Pancreas (tissue), 10 donors: Measurements from ENCODE around the gene TAF1B. TPM values are rescaled to one million over a fixed set of nuclear protein-coding genes. Genes with fewer than 3 reads are reported as not detected.

Source experiments
- ATAC-seq, 4 donors: fragments of 200-7000 bp; cut with Tn5 transposase; one replicate each; pipeline versions ENCODE4 v1.8.0 to v1.9.1; 2020; ENCODE audit warnings: mild to moderate bottlenecking in 4 of 4, moderate library complexity in 4 of 4
- DNase-seq, 6 donors: peaks; one replicate each; pipeline ENCODE4 v3.0.0-alpha.2; 2020
- FAIRE-seq: peaks from 2 replicates; lab custom pipeline; 2012; peaks lifted over from hg19 to GRCh38; lab: Jason Lieb, UNC
- H3K27ac ChIP-seq, 4 donors: fragments of 200-600 bp; sonication (generic); 1 replicate in 3 of 4; 2 replicates in 1 of 4; pipeline versions ENCODE4 v1.5.0 to v1.8.0; 2020
- H3K27me3 ChIP-seq, 4 donors: fragments of 200-600 bp; one replicate each; pipeline ENCODE4 v1.8.0; 2021
- H3K36me3 ChIP-seq, 3 donors: fragments of 200-600 bp; sonication (generic) in 1 of 3; one replicate each; pipeline versions ENCODE4 v1.5.0 to v1.8.0; 2020 to 2021
- H3K4me1 ChIP-seq, 3 donors: fragments of 200-600 bp; one replicate each; pipeline ENCODE4 v1.8.0; 2021
- H3K4me3 ChIP-seq, 4 donors: fragments of 200-600 bp; sonication (generic) in 2 of 4; one replicate each; pipeline versions ENCODE4 v1.5.0 to v1.8.0; 2020 to 2021
- H3K9me3 ChIP-seq, 4 donors: fragments of 200-600 bp; one replicate each; pipeline ENCODE4 v1.8.0; 2021
- CTCF ChIP-seq, 4 donors: fragments of 200-600 bp; sonication (generic) in 3 of 4; IDR thresholded peaks; one replicate each; pipeline versions ENCODE4 v1.5.0 to v1.8.0; 2021; ENCODE audit warnings: antibody characterized with exemption in 4 of 4
- WGBS, 2 donors: extraction: QIAGEN DNeasy Blood & Tissue Kit; methylation state at CpG; one replicate each; pipeline ENCODE4 v1.1.7; 2013; 5-methylcytosine and 5-hydroxymethylcytosine counted together
- intact Hi-C, 3 donors: fragments of 100-400 bp; cut with DNase I; formaldehyde crosslinking; loops; one replicate each; pipeline versions ENCODE4 v1.11.1 to v1.14.2; 2022
- polyA plus RNA-seq, 2 donors: library from polyadenylated mRNA; stranded (reverse); fragments of 200-250 nt; gene quantifications; one replicate each; pipeline ENCODE4 v1.2.3, GENCODE V29; 2013
- total RNA-seq, 6 donors: library from RNA; stranded (reverse); fragmentation: NEBNext Ultra II Directional in 4 of 6; extraction: Animal tissue kit (Norgen Biotek cat#: 25700) in 4 of 6; gene quantifications; one replicate each; pipeline versions ENCODE4 v1.2.1 to v1.2.4, GENCODE V29; 2021 to 2023
- donor health status: healthy with polysubstance abuse.
- donor health status: DM: no; HTN: no; CAD: no; lungs with moderate emphysema.
- donor health status: DM: no; HTN: no; CAD: no.
- donor health status: control.
- donor health status: control.
- donor health status: Bipolar disorder and iron deficiency.
- donor health status: DM: yes; HTN: yes; CAD: no.
- donor health status: DM: no; HTN: no; CAD: no.
- donor health status: DM: no; HTN: no; CAD: no.
- donor health status: DM: yes; HTN: yes; CAD: no.

Gene TAF1B
- total and polyA plus RNA-seq, 8 donors = 2.3 to 11.4 (median 5.8) TPM

- Histone ChIP-seq H3K4me3 (peak overlapping the region in 1 of 4 donors; percentile 17), H3K36me3 (no peaks in the 10 kb centered on the region), H3K27me3 (no peaks in the 10 kb centered on the region), H3K4me1 (peaks cover 0 to 3% (median 2%) of the 10 kb centered on the region in 3 donors), H3K27ac (no peak overlapping the region), H3K9me3 (no peaks in the 10 kb centered on the region)
- WGBS, 2 donors = 57 to 62% methylated on average over 24 of the region's 24 CpGs
- FAIRE-seq (no peak), ATAC-seq (no peak), DNase-seq (peak in 1 of 6 donors; percentile 11)
- peak in 1 of 4 donors; percentile 3 for TF ChIP-seq CTCF (IDR thresholded peaks at IDR 0.05)
- intact Hi-C loops = no loop called here
Measured at GRCh38 chr2:9814129-9814868, 29.0 kb upstream of the TAF1B start.

GRCh38 chr2:9815076-9815475 is 28.2 kb upstream of the TAF1B start:
- no peak for TF ChIP-seq CTCF (IDR thresholded peaks at IDR 0.05)
- 87 to 92% methylated on average over 4 of the region's 4 CpGs for whole genome bisulfite sequencing, 2 donors
- Histone ChIP-seq H3K27me3 (no peaks in the 10 kb centered on the region), H3K9me3 (no peaks in the 10 kb centered on the region), H3K36me3 (no peaks in the 10 kb centered on the region), H3K27ac (no peak overlapping the region), H3K4me3 (no peak overlapping the region), H3K4me1 (peaks cover 0 to 3% (median 0%) of the 10 kb centered on the region in 3 donors)
- ATAC-seq (no peak), DNase-seq (peak in 1 of 6 donors; percentile 10), FAIRE-seq (no peak)
- intact Hi-C loops = no loop called here

- H3K27ac ChIP-seq = no peak overlapping the region
- peak in 1 of 6 donors; percentile 11 for DNase-seq
Measured at GRCh38 chr2:9815844-9816279, 27.4 kb upstream of the TAF1B start.

GRCh38 chr2:9818097-9818496 is 25.2 kb upstream of the TAF1B start:
- intact Hi-C loops = no loop called here
- DNase-seq (peak in 1 of 6 donors; percentile 8), FAIRE-seq (no peak), ATAC-seq (no peak)
- TF ChIP-seq CTCF (IDR thresholded peaks at IDR 0.05) = no peak
- 86% methylated on average over 2 of the region's 2 CpGs for WGBS, 2 donors
- no peak overlapping the region for H3K27ac ChIP-seq
- H3K4me3 ChIP-seq = no peak overlapping the region
- H3K4me1 ChIP-seq = peaks cover 0 to 3% (median 0%) of the 10 kb centered on the region in 3 donors
- no peaks in the 10 kb centered on the region for H3K36me3 ChIP-seq
- no peaks in the 10 kb centered on the region for H3K9me3 ChIP-seq
- no peaks in the 10 kb centered on the region for H3K27me3 ChIP-seq

More at GRCh38 chr2:9815844-9816279, 27.4 kb upstream of the TAF1B start:
- whole genome bisulfite sequencing, 2 donors = 86 to 89% methylated on average over 17 of the region's 17 CpGs
- no peak for TF ChIP-seq CTCF (IDR thresholded peaks at IDR 0.05)
- H3K4me1 ChIP-seq = peaks cover 0 to 3% (median 0%) of the 10 kb centered on the region in 3 donors
- no peaks in the 10 kb centered on the region for H3K36me3 ChIP-seq
- ATAC-seq (no peak), FAIRE-seq (no peak)
- H3K27me3 ChIP-seq = no peaks in the 10 kb centered on the region
- H3K9me3 ChIP-seq = no peaks in the 10 kb centered on the region
- no peak overlapping the region for H3K4me3 ChIP-seq
- intact Hi-C loops = no loop called here

- H3K27ac ChIP-seq = peak overlapping the region in 1 of 4 donors; percentile 4
- no peaks in the 10 kb centered on the region for H3K27me3 ChIP-seq
- FAIRE-seq = no peak
- no peaks in the 10 kb centered on the region for H3K4me1 ChIP-seq
- WGBS, 2 donors = 88 to 94% methylated on average over 13 of the region's 13 CpGs
- TF ChIP-seq CTCF (IDR thresholded peaks at IDR 0.05) = no peak
- no peaks in the 10 kb centered on the region for H3K36me3 ChIP-seq
- intact Hi-C loops = no loop called here
- peak in 1 of 6 donors; percentile 9 for DNase-seq
- ATAC-seq = no peak
- H3K9me3 ChIP-seq = no peaks in the 10 kb centered on the region
- H3K4me3 ChIP-seq = no peak overlapping the region
Measured at GRCh38 chr2:9819551-9819950, 23.7 kb upstream of the TAF1B start.
